ENCODE data around the gene TMC8.

DNA sequence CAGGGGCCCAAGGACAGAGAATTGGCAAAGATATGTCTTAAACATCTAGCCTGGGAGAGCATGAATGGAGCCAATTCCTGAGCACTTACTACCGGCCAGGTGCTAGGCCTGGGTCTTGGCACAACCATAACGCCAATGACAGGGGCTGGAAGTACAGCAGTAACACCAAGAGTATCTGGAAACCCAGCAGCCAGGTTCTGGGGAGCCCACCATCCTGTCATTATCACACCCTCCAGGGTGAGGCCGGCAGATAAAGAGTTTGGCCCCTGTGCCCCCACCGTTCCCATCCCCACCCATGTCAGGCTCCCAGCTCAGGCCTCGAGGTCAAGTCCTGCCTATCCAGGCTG is 508 bp upstream of the TMC8 start:
- no peak for TF ChIP-seq POLR2AphosphoS5 (IDR thresholded peaks at IDR 0.05)
- TF ChIP-seq, protein P1, sequence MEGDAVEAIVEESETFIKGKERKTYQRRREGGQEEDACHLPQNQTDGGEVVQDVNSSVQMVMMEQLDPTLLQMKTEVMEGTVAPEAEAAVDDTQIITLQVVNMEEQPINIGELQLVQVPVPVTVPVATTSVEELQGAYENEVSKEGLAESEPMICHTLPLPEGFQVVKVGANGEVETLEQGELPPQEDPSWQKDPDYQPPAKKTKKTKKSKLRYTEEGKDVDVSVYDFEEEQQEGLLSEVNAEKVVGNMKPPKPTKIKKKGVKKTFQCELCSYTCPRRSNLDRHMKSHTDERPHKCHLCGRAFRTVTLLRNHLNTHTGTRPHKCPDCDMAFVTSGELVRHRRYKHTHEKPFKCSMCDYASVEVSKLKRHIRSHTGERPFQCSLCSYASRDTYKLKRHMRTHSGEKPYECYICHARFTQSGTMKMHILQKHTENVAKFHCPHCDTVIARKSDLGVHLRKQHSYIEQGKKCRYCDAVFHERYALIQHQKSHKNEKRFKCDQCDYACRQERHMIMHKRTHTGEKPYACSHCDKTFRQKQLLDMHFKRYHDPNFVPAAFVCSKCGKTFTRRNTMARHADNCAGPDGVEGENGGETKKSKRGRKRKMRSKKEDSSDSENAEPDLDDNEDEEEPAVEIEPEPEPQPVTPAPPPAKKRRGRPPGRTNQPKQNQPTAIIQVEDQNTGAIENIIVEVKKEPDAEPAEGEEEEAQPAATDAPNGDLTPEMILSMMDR (IDR thresholded peaks at IDR 0.05), result no peak

Measured in transverse colon (tissue), 4 donors.